H1 (cell line): ENCODE results near the gene SESN1. TPM values are rescaled to one million over a fixed set of nuclear protein-coding genes. Genes with fewer than 3 reads are reported as not detected.

ENCODE experiments used
- CTCF ChIA-PET: fragments of 300-600 bp; sonication (Branson Sonifier 250); formaldehyde crosslinking; loops from one replicate; lab custom pipeline; 2021; ENCODE audit not compliant: partially characterized antibody; lab: Charles Lee
- POLR2A ChIA-PET: fragments of 300-600 bp; sonication (Branson Sonifier 250); formaldehyde crosslinking; loops from one replicate; lab custom pipeline; 2021; ENCODE audit warnings: inconsistent platforms; ENCODE audit not compliant: partially characterized antibody; lab: Charles Lee
- DNase-seq, 2 experiments: peaks; one replicate each; pipeline versions ENCODE4 v3.0.0 to v3.0.0-alpha.2; 2010 to 2022; ENCODE audit warnings: low spot score in 2 of 2, low read depth in 1 of 2, mixed read lengths in 1 of 2
- FAIRE-seq: peaks from 2 replicates; lab custom pipeline; 2011; peaks lifted over from hg19 to GRCh38; lab: Jason Lieb, UNC
- H2AFZ ChIP-seq: 2 replicates; pipeline ENCODE4 v1.8.1; 2012; ENCODE audit warnings: low read length, inconsistent platforms
- H2AK5ac ChIP-seq: 2 replicates; pipeline ENCODE4 v1.6.1; 2013; ENCODE audit warnings: low read depth, low read length
- H2BK120ac ChIP-seq: replicated peaks from 2 replicates; pipeline ENCODE3; 2013; ENCODE audit warnings: low read depth, low read length, inconsistent platforms
- H2BK12ac ChIP-seq: 2 replicates; pipeline ENCODE4 v1.6.1; 2013; ENCODE audit warnings: low read depth, low read length
- H2BK15ac ChIP-seq: 2 replicates; pipeline ENCODE4 v1.6.1; 2013; ENCODE audit warnings: low read length
- H2BK20ac ChIP-seq: 2 replicates; pipeline ENCODE4 v1.6.1; 2013; ENCODE audit warnings: low read length
- H2BK5ac ChIP-seq: 2 replicates; pipeline ENCODE4 v1.6.1; 2013; ENCODE audit warnings: low read depth, low read length
- H3K14ac ChIP-seq: 2 replicates; pipeline ENCODE4 v1.6.1; 2013; ENCODE audit warnings: inconsistent platforms; ENCODE audit not compliant: insufficient read length
- H3K18ac ChIP-seq: 2 replicates; pipeline ENCODE4 v1.6.1; 2013; ENCODE audit warnings: low read length; ENCODE audit errors: extremely low read depth
- H3K23ac ChIP-seq: 2 replicates; pipeline ENCODE4 v1.6.1; 2013; ENCODE audit warnings: inconsistent platforms; ENCODE audit not compliant: insufficient read length
- H3K23me2 ChIP-seq: 2 replicates; pipeline ENCODE4 v1.6.1; 2013; ENCODE audit warnings: low read depth, low read length
- H3K27ac ChIP-seq: 2 replicates; pipeline ENCODE4 v1.6.1; 2011; ENCODE audit warnings: low read depth, low read length, inconsistent platforms
- H3K27me3 ChIP-seq, 4 experiments: replicated peaks in 1 of 4; 1 replicate in 1 of 4; 2 replicates in 3 of 4; pipeline versions ENCODE4 v1.6.1 to v1.8.1; 2011 to 2013; ENCODE audit warnings: low read length in 3 of 4, mild to moderate bottlenecking in 3 of 4, inconsistent platforms in 2 of 4, mixed read lengths in 2 of 4, moderate library complexity in 1 of 4; ENCODE audit not compliant: control insufficient read depth in 3 of 4, insufficient read depth in 3 of 4; ENCODE audit errors: extremely low read depth in 1 of 4
- H3K36me3 ChIP-seq, 4 experiments: 2 replicates each; pipeline versions ENCODE4 v1.6.1 to v1.8.1; 2011 to 2013; ENCODE audit warnings: mild to moderate bottlenecking in 4 of 4, low read length in 3 of 4, moderate library complexity in 2 of 4, control low read depth in 1 of 4, inconsistent platforms in 1 of 4; ENCODE audit not compliant: insufficient read depth in 4 of 4, control insufficient read depth in 2 of 4
- H3K4ac ChIP-seq: replicated peaks from 2 replicates; pipeline ENCODE3; 2013; ENCODE audit warnings: low read length, low read depth, mixed read lengths, inconsistent platforms; ENCODE audit not compliant: insufficient read length
- H3K4me1 ChIP-seq, 4 experiments: replicated peaks in 1 of 4; 1 replicate in 1 of 4; 2 replicates in 3 of 4; pipeline versions ENCODE4 v1.6.1 to v1.8.1; 2011 to 2013; ENCODE audit warnings: low read length in 3 of 4, inconsistent platforms in 2 of 4, mixed read lengths in 1 of 4; ENCODE audit not compliant: insufficient read depth in 4 of 4, control insufficient read depth in 3 of 4
- H3K4me2 ChIP-seq, 2 experiments: 2 replicates each; pipeline versions ENCODE4 v1.6.1 to v1.8.1; 2011 to 2013; ENCODE audit warnings: low read depth in 2 of 2, low read length in 2 of 2, control low read depth in 1 of 2, inconsistent platforms in 1 of 2, mild to moderate bottlenecking in 1 of 2; ENCODE audit not compliant: insufficient read depth in 1 of 2
- H3K4me3 ChIP-seq, 4 experiments: fragments of 200-600, 300-600 bp in 1 of 4; sonication (generic), shearing (Covaris generic), sonication (Bioruptor Twin) in 1 of 4; 2 replicates each; pipeline versions ENCODE4 v1.5.1 to v1.8.1; 2011 to 2016; ENCODE audit warnings: low read length in 4 of 4, low read depth in 3 of 4, control low read depth in 2 of 4, inconsistent platforms in 2 of 4, mild to moderate bottlenecking in 2 of 4, mixed read lengths in 1 of 4, moderate library complexity in 1 of 4; ENCODE audit not compliant: insufficient read depth in 2 of 4; ENCODE audit errors: extremely low read depth in 1 of 4
- H3K56ac ChIP-seq: replicated peaks from 2 replicates; pipeline ENCODE3; 2013; ENCODE audit warnings: low read depth, mild to moderate bottlenecking, mixed read lengths, low read length, inconsistent platforms; ENCODE audit not compliant: insufficient read length
- H3K79me1 ChIP-seq: 2 replicates; pipeline ENCODE4 v1.6.1; 2013; ENCODE audit warnings: low read depth, low read length, control low read depth
- H3K79me2 ChIP-seq, 2 experiments: 2 replicates each; pipeline versions ENCODE4 v1.6.1 to v1.8.1; 2012 to 2013; ENCODE audit warnings: low read length in 2 of 2, mild to moderate bottlenecking in 2 of 2, inconsistent platforms in 1 of 2; ENCODE audit not compliant: insufficient read depth in 2 of 2, control insufficient read depth in 1 of 2
- H3K9ac ChIP-seq, 4 experiments: replicated peaks in 1 of 4; 1 replicate in 1 of 4; 2 replicates in 3 of 4; pipeline versions ENCODE4 v1.6.1 to v1.8.1; 2011 to 2013; ENCODE audit warnings: low read depth in 3 of 4, low read length in 3 of 4, control low read depth in 2 of 4, mild to moderate bottlenecking in 2 of 4, moderate library complexity in 2 of 4, inconsistent platforms in 1 of 4; ENCODE audit errors: extremely low read depth in 1 of 4
- H3K9me3 ChIP-seq, 2 experiments: 2 replicates each; pipeline versions ENCODE4 v1.6.1 to v1.8.1; 2012 to 2013; ENCODE audit warnings: mild to moderate bottlenecking in 2 of 2, moderate library complexity in 2 of 2, control low read depth in 1 of 2, inconsistent platforms in 1 of 2, low read depth in 1 of 2, low read length in 1 of 2, mixed read lengths in 1 of 2; ENCODE audit not compliant: insufficient read depth in 2 of 2
- H4K20me1 ChIP-seq, 2 experiments: replicated peaks in 1 of 2; 2 replicates each; pipeline versions ENCODE3 to v1.8.1; 2011 to 2013; ENCODE audit warnings: inconsistent platforms in 2 of 2, low read length in 2 of 2, mild to moderate bottlenecking in 1 of 2; ENCODE audit not compliant: insufficient read depth in 2 of 2, control insufficient read depth in 1 of 2
- H4K5ac ChIP-seq: 2 replicates; pipeline ENCODE4 v1.6.1; 2013; ENCODE audit warnings: low read length, low read depth, mixed read lengths, inconsistent platforms; ENCODE audit not compliant: insufficient read length
- H4K8ac ChIP-seq: 2 replicates; pipeline ENCODE4 v1.8.0; 2013; ENCODE audit warnings: mild to moderate bottlenecking, moderate library complexity, low read length, inconsistent platforms; ENCODE audit not compliant: insufficient read depth; ENCODE audit errors: extremely low read depth
- H4K91ac ChIP-seq: replicated peaks from 2 replicates; pipeline ENCODE3; 2013; ENCODE audit warnings: low read length, mixed read lengths, inconsistent platforms; ENCODE audit not compliant: insufficient read length
- CBX8 ChIP-seq: fragments of 300-800, 300-1000 bp; sonication (generic); IDR thresholded peaks from 2 replicates; pipeline ENCODE4 v1.7.1; 2016; ENCODE audit warnings: low read depth, low read length, borderline replicate concordance
- CEBPB ChIP-seq: IDR thresholded peaks from 2 replicates; pipeline ENCODE4 v1.6.1; 2012; ENCODE audit warnings: low read depth, low read length
- KDM1A ChIP-seq: fragments of 200-600, 300-600 bp; sonication (generic); IDR thresholded peaks from 2 replicates; pipeline ENCODE4 v1.7.1; 2016; ENCODE audit warnings: mild to moderate bottlenecking, low read length, borderline replicate concordance
- SUZ12 ChIP-seq: fragments of 200-600 bp; sonication (generic); IDR thresholded peaks from 2 replicates; pipeline ENCODE4 v1.6.1; 2012; ENCODE audit warnings: mild to moderate bottlenecking, inconsistent platforms, low read length, moderate library complexity, mixed read lengths
- TAF1 ChIP-seq: IDR thresholded peaks from 2 replicates; pipeline ENCODE4 v1.6.1; 2011; ENCODE audit warnings: mild to moderate bottlenecking, low read depth, low read length
- TBP ChIP-seq: IDR thresholded peaks from 2 replicates; pipeline ENCODE4 v1.6.1; 2011; ENCODE audit warnings: low read depth, low read length, improper control_type of control experiment
- WGBS, 2 experiments: shearing (Covaris generic) in 1 of 2; methylation state at CpG; one replicate each; pipeline versions ENCODE4 v1.1.6 to v1.1.7; 2013 to 2015; ENCODE audit warnings: low lambda C conversion rate in 2 of 2, mixed read lengths in 2 of 2, inconsistent platforms in 1 of 2, low coverage in 1 of 2, missing lambda C conversion rate in 1 of 2; ENCODE audit not compliant: insufficient replicate concordance in 2 of 2, insufficient coverage in 1 of 2, insufficient read length in 1 of 2; ENCODE audit errors: extremely low coverage in 1 of 2, missing lambda C conversion rate in 1 of 2; 5-methylcytosine and 5-hydroxymethylcytosine counted together
- polyA plus RNA-seq, 7 experiments: library from polyadenylated mRNA; depleted of rRNA in 3 of 7; stranded (reverse) in 5 of 7; unstranded in 2 of 7; fragments of >200 nt in 5 of 7; fragments of 200-250 nt in 2 of 7; gene quantifications; 1 replicate in 5 of 7; 2 replicates in 1 of 7; 4 replicates in 1 of 7; pipeline versions ENCODE4 v1.2.1 to v1.2.3, GENCODE V29; 2011 to 2013; ENCODE audit warnings: missing spikeins in 2 of 7, mixed read lengths in 2 of 7
- total RNA-seq: library from RNA; stranded (reverse); fragmentation: NEBNext Ultra II Directional; extraction: Animal tissue kit (Norgen Biotek cat#: 25700); gene quantifications from 2 replicates; pipeline ENCODE4 v1.2.1, GENCODE V29; 2021
- TF ChIP-seq, protein P1 (sequence below): IDR thresholded peaks from 2 replicates; pipeline ENCODE4 v1.6.1; 2012; ENCODE audit warnings: inconsistent platforms

SESN1 gene
- total and polyA plus RNA-seq, 2 of the 8 experiments (the other 6 are each of a cell fraction or from before 2014, with no cell fraction given) = 12.8 to 15.6 TPM

DNA sequence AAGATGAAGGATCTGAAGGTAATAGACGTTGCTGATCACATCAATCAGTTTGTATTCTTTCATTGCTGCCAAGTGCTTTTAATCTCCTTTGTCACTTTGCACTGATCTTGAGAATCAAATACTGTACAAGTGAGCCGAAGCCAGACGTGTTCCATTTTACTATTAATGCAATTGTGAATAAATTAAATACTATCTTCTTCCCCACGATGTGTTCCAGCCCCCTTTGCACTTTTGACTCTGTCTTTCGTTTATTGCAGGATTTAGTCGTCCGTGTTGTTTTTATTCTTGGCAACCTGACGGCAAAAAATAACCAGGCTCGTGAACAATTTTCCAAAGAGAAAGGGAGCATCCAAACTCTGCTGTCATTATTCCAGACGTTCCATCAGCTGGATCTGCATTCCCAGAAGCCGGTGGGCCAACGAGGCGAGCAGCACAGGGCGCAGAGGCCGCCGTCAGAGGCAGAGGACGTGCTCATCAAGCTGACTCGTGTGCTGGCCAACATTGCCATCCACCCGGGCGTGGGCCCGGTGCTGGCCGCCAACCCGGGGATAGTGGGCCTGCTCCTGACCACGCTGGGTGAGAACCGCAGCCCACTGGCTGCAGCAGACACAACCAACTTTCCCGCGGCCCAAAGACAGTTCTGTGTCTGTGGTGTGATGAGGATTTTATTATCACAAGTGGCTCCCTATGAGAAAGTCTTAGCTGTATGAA, 141.7 kb downstream of the SESN1 start:
- no peak overlapping the region for H3K18ac ChIP-seq
- H3K56ac ChIP-seq = no peak overlapping the region
- H3K14ac ChIP-seq = no peak overlapping the region
- no peaks in the 10 kb centered on the region for H3K23me2 ChIP-seq
- DNase-seq = no peak
- no peak overlapping the region for H4K5ac ChIP-seq
- no peak overlapping the region for H2AFZ ChIP-seq
- H2BK12ac ChIP-seq = no peak overlapping the region
- no peak overlapping the region for H2BK5ac ChIP-seq
- peaks cover 0 to 2% of the 10 kb centered on the region in 2 experiments for H4K20me1 ChIP-seq
- no peaks in the 10 kb centered on the region for H3K36me3 ChIP-seq
- H3K4me3 ChIP-seq = no peak overlapping the region
- H3K4me2 ChIP-seq = no peak overlapping the region
- no peak overlapping the region for H4K91ac ChIP-seq
- no peak overlapping the region for H2AK5ac ChIP-seq
- H2BK15ac ChIP-seq = no peak overlapping the region
- H3K79me2 ChIP-seq = no peaks in the 10 kb centered on the region
- H4K8ac ChIP-seq = no peak overlapping the region
- no peaks in the 10 kb centered on the region for H3K79me1 ChIP-seq
- no peak overlapping the region for H3K4ac ChIP-seq
- no peaks in the 10 kb centered on the region for H3K4me1 ChIP-seq
- POLR2A ChIA-PET = no interaction called here
- CTCF ChIA-PET = interaction anchor here (1.2 to 1.9 kb wide), 2 partner anchors 15 to 120 kb away, joined by 3 to 9 read pairs; no protein-coding TSS in a partner anchor
- H3K27ac ChIP-seq = no peak overlapping the region
- WGBS, 2 experiments = 90% methylated on average over 27 of the region's 27 CpGs; no CpG with 5 or more reads in 1 of the 2 experiments
- no peaks in the 10 kb centered on the region for H3K27me3 ChIP-seq
- TF ChIP-seq CEBPB (no peak), SUZ12 (no peak), TAF1 (no peak), CBX8 (no peak), TBP (no peak), KDM1A (no peak)
- TF ChIP-seq, protein P1, sequence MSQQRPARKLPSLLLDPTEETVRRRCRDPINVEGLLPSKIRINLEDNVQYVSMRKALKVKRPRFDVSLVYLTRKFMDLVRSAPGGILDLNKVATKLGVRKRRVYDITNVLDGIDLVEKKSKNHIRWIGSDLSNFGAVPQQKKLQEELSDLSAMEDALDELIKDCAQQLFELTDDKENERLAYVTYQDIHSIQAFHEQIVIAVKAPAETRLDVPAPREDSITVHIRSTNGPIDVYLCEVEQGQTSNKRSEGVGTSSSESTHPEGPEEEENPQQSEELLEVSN = no peak
- no peak for FAIRE-seq
- H2BK120ac ChIP-seq = no peak overlapping the region
- H3K9ac ChIP-seq = no peak overlapping the region
- no peak overlapping the region for H3K23ac ChIP-seq
- no peaks in the 10 kb centered on the region for H3K9me3 ChIP-seq
- H2BK20ac ChIP-seq = no peak overlapping the region
